GM18907 (cell line): ENCODE data around the gene WAPL.
"Not testable (repeated sequence)": the region's sequence is repeated elsewhere in the genome, so short reads cannot be mapped to it uniquely, and the experiment has no call there.

Source experiments
- ATAC-seq: cut with Tn5 transposase; IDR thresholded peaks from one replicate; pipeline ENCODE4 v1.9.1; 2021; ENCODE audit warnings: mild to moderate bottlenecking, moderate library complexity; ENCODE audit not compliant: unreplicated experiment

Gene WAPL

DNA sequence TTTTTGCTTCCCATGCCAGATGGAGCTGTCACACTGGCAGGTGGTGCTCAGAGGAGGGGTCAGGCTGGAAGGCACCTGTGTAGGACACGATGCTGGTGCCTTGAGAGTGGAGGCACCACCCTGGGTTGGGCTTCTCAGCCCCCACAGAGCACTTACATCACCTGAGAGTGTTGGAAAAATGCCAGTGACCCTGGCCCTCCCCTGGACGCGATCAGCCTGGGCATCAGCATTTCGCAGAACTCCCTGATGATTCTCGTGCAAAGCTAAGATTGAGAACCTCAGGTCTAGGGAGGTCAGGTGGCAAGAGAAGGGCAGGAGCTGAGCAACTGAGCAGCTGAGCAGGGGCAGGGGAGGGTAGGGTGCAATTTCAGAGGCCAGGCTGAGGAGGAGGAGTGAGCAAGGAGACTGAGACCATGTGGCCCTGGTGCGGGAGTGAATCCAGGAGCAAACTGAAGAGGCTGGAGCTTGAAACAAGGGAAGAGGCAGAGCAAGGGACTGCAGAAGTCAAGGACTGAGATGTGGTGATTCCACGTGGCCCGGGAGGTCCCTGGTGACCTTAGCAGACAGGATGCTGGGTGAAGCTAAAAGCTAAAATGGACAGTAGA is 130.3 kb downstream of the WAPL start:
- ATAC-seq = no peak

DNA sequence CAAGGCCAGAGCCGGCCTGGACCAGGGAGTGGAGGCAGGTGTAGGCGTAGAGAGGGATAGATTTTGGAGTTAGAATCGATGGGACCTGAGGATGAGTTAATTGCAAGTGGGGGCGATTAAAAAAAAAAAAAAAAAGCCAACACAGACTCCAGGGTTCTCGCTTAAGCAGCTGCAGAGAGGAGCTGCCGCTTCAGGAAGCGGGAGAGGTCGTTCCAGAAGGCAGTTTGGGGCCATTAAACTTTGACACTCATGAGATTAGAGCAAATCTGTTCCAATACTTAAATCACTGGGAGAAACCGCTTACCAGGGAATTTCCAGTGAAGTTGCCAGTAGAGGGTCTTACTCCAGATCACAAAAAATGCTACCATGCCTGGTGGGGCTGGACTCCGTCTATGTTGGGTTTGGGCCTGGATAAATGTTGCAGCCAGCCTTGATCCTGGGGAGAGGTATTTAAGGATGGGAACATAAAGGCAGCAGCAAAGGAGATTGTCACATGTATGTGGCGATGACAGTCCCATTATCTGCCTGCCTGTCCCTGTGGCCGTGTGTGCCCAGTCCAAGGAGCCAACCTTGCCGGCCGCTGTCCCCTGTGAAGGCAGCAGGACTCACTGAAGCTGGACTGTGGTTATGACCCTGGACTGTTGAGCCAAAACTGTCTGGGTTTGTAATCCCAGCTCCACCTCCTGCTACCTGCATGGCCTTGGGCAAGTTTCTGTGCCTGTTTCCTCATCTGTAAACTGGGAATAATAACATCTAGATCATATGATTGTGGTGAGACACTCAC is 131.1 kb downstream of the WAPL start:
- no peak for ATAC-seq

DNA sequence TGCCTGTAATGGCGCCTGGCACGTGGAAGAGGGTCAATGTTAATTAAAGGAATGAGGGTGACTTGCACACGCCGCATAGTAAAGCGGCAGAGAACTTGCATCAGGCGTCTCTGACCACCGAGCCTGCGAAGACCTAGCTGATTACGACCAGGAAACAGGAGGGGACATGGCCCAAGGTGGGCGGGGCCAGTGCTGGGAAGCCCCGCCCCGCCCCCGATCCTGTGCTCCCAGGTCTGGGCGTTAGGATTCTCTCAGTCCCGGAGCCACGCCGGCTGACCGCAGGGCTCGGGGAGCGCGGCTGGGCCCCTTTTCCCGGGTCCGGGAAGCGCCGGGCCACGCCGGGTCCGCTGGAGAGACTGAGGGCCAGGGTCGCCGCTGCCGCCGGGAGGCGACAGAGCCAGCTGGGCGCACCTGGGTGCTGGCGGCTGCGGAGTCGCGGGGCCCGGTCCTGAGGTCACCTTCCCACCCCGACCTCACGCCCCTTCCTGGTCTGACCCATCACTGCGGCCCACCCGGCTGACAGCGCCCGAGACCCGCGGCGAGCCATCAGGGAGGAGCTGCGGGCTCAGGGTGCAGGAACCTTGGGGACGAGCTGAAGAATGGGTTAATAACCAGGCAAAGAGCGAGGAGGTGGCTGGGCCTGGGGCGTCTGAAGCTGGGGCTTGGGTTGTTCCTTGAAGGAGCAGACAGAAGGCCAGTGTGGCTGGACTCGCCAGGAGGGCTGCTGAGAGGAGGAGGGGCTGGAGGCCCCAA is 132.0 kb downstream of the WAPL start:
- peak; percentile 69 for ATAC-seq

DNA sequence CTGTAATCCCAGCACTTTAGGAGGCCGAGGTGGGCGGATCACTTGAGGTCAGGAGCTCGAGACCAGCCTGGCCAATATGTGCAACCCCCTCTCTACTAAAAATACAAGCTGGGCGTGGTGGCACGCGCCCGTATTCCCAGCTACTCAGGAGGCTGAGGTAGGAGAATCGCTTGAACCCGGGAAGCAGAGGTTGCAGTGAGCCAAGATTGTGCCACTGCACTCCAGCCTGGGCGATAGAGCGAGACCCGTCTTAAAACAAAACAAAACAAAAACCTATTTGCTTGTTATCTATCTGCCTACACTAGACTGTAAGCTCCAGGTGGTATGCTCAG is 132.5 kb downstream of the WAPL start:
- not testable (repeated sequence) for ATAC-seq

DNA sequence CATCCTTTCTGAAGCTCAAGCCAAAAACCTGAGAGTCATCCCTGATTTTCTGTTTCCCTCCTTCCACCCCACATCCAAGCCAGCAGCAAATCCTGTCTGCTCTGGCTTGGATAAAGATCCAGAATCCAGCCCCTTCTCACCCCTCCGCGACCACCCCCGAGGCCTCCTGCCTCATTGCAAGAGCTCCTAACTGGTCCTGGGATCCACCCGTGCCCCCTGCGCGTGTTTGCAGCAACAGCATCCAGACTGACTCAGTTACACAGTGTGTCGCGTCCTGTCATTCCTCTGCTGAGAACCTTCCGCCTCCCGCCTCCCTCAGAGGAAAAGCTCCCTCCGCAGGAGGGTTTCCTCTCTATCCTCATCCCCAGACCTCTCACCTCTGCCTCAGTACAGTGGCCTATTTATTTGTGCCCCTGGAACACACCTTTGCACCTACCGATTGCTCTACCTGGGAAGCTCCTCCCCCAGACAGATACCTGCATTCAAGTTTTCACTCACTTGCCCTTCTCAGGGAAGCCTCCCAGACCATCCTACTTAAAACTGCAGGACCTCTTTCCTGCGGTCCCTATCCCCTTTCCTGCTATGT is 133.4 kb downstream of the WAPL start:
- no peak for ATAC-seq

DNA sequence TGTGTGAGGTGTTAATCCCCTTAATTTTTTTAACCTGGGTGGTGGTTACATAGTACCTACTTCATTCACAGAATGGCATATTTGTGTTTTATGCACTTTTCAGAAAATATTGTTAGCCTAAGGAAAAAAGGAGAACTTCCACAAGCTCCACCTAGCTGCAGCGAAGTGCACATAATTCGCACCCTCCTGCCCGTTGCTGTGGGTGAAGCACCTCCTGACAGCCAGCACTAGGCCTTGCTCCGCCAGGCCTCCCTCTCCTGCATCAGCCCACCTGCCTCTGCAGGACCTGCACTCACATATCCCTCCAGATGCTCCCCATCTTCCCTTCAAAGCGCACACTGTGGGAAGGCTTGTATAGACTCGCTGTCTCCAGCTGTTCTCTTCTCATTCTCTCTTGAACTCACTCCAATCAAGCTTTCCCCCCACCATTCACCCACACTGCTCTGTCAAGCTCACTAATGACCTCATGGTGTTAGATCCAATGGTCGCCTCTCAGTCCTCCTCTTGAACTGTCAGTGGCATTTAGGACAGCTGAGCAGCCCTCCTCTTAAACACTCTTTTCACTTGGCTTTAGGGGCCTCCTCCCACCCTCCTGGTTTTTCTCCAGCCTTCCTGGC is 134.3 kb downstream of the WAPL start:
- no peak for ATAC-seq

DNA sequence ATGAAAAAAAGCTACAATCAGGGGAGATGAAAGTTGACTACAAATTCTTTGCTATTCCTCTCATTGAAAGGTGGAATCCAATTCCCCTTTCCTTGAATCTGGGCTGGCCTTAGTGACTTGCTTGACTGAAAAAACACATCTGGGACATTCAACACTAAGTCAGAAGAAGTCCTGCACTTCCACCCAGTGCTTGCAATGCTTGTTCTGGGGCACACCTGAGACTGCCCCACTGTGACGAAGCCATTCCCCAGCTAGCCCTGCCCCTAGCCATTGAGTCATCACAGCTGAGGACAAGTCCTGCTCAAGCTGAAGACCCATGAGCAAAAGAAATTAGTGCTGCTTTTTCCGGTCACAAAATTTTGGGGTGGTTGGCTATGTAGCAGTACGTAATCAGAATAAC is 135.8 kb downstream of the WAPL start:
- no peak for ATAC-seq
